ENCODE results near the gene LEPROT. TPM values are rescaled to one million over a fixed set of nuclear protein-coding genes. Genes with fewer than 3 reads are reported as not detected.

The LEPROT gene
- total RNA-seq, 2 donors from 2014 or later = 59.8 to 77.1 TPM

DNA sequence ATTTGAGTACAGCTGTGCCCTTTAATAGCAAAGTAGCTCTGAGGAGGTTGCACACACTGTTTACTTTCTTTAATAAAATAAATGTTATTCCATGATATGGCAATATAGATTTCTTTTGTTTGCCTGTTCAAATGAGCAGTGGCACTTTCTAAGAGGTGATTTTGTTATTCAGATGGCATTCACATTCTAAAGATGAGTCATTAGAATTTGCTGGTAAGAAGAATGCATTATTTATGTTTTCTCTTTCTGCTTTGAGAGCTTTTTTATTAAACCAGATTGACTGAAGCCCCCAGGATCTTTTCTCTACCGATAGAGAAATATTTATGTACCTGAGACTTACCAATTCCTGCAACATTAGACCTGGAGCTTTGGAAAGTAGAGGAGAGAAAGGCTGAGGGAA lies 11.2 kb upstream of the LEPROT start:
- intact Hi-C loops (cut with DNase I, micrococcal nuclease) = no loop called here
- ATAC-seq (no peak), DNase-seq (no peak)

GRCh38 chr1:65409816-65410326 lies 10.6 kb upstream of the LEPROT start:
- DNase-seq = no peak
- intact Hi-C loops (cut with DNase I, micrococcal nuclease) = no loop called here
- ATAC-seq = no peak

GRCh38 chr1:65412256-65412983 lies 8.0 kb upstream of the LEPROT start:
- DNase-seq (no peak), ATAC-seq (no peak)
- intact Hi-C loops (cut with DNase I, micrococcal nuclease) = no loop called here

- DNase-seq (no peak), ATAC-seq (no peak)
- intact Hi-C loops (cut with DNase I, micrococcal nuclease) = no loop called here
Measured at GRCh38 chr1:65412984-65413375, 7.5 kb upstream of the LEPROT start.

GRCh38 chr1:65414538-65414937 lies 5.9 kb upstream of the LEPROT start:
- DNase-seq = no peak
- ATAC-seq = no peak
- intact Hi-C loops (cut with DNase I, micrococcal nuclease) = no loop called here

GRCh38 chr1:65416767-65417166 lies 3.7 kb upstream of the LEPROT start:
- no peak for DNase-seq
- ATAC-seq = no peak
- intact Hi-C loops (cut with DNase I, micrococcal nuclease) = no loop called here

- DNase-seq (no peak), ATAC-seq (no peak)
- intact Hi-C loops (cut with DNase I, micrococcal nuclease) = no loop called here
Measured at GRCh38 chr1:65417729-65418128, 2.7 kb upstream of the LEPROT start.

DNA sequence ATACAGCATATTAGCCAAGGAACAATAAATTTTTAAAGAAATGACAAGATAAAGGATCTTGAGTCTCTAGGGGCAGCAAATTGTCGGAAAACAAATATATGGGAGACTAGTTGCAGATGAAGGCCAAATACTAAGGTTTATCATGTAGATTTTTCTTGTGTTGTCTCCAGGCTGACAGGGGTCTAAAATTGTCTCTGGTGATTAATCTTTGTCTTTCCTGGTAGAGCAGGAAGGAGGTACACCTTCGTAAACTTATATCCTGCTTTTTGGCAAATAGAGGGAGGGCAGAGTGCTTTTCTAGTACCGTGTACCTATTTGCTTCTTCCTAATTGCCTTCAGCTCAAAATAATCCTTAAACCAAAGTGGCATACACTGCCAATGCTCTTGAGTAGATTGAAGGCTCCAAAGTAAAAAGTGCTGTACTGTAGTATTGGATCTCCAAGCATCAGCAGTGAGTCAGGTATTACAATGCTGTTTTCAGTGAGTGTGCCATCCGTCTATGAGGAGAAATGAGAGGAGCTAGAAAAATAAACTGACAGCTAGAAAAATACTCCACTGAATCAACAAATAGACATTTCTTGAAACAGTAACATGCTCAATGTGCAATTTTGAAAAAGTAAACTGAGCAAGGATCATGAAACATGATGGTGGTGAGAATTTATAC lies 1.8 kb upstream of the LEPROT start:
- ATAC-seq = no peak
- intact Hi-C loops (cut with DNase I, micrococcal nuclease) = no loop called here
- no peak for DNase-seq

DNA sequence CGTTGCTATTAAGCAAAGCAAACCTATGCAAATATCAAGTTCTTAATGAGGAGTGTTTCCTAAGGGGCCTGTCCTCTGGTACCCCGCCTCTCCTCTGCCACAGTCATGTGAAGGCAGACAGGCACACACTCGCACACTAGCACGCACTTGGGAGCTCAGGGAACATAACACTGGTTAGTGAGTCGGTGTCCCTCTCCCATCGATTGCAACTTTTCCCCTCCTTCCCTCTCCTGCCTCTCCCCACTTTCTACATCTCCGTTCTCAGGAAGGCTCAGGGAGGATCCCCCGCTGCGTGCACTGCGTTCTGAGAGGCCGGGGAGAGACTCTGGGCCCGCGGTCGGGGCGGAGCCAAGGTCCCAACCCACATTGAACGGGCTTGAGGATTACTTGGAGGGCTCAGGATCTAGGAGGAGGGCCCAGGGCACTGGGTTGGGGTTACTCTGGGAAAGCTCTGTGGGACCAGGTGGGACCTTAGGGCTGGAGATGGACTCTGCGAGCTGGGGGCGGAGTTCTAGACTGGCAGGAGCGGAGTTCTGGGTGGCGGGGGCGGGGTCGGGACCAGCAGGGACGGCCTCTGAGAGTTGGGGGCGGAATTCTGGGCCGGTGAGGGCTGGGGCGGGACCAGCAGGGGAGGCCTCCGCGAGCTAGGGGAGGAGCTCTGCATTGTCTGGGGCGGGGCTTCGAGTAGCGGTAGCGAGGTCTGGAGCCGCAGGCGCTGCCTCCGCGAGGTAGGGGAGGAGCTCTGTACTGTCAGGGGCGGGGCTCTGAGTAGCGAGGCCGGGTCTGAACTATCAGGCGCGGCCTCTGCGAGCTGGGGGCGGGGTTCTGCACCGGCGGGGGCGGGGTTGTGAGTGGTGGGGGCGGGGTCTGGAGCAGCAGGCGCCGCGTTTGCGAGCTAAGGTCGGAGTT lies 533 bp upstream of the LEPROT start:
- ATAC-seq = peak; percentile 90
- intact Hi-C loops (cut with DNase I, micrococcal nuclease) = no loop called here

DNA sequence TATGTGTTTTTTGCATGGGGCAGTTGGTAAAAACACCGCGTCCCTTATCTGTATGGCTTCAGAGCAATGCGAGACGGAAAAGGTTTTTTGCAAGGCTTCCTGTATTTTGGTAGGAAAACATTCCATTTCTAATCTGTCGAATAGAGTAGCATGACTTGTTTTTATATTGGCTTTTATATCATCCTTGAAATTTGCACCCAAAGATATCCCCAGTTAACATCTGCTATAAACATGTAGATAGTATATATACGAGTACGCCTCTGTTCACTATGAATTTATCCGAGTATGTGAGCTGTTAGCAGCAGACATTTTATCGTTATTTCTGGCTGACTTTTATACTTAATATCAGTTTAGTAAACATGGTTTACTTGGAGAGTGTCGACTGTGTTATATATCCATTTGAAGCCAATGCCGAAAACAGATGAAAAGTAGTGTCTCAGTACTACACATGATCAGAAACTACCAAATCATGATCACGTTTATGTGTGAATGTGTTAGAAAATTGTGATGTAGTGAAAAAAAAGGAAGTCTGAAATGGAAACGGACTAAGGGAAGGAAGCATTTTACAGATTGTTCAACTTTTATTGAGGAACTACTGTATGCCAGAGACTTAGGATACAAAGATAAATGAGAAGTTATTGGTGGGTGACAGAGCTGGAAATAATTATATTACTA lies 1.0 kb downstream of the LEPROT start:
- ATAC-seq = no peak
- intact Hi-C loops (cut with DNase I, micrococcal nuclease) = no loop called here
- no peak for DNase-seq

More for the DNA sequence above, 533 bp upstream of the LEPROT start:
- peak; percentile 99 for DNase-seq

DNA sequence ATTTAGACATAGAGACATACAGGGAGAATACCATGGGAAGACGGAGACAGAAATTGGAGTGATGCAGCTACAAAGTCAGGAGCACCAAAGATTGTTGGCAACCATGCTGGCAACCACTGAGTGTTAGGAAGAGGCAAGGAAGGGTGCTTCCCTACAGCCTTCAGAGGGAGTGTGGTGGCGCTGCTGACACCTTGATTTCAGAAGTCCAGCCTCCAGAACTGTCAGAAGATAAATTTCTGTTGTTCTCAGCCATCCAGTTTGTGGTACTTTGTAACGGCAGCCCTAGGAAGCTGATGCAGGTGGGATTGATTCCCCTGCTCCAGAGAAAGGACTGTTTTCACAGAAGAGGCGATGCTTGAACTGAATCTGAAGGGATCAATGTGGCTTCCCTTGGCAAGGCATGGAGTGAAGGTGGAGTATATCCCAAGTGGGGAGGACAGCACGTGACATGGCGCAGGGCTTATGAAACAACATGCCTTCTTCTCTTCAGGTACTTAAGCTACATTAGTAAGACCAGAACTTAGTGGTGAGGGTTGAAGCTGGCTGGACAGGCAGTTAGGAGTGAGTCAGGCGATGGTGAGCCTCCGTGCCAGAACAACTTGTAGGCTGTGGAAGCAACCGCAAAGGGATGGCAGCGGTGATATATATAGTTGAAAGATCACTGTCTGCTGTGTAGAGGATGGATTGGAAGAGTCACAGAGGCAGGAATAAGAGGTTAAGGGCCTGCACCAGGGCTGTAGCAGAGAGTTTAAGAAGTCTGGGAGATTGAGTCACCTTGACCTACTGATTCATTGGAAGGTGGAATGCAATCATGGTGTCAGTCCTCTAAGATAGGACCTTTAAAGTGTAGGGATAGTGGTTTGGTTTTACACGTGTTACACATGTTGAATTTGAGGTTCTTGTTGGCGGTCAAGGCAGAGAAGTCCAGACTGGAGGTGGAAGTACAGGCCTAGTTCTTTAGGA lies 2.1 kb downstream of the LEPROT start:
- ATAC-seq (no peak), DNase-seq (no peak)
- intact Hi-C loops (cut with DNase I, micrococcal nuclease) = no loop called here

GRCh38 chr1:65423884-65424572 lies 3.6 kb downstream of the LEPROT start:
- ATAC-seq = no peak
- intact Hi-C loops (cut with DNase I, micrococcal nuclease) = no loop called here
- DNase-seq = no peak

DNA sequence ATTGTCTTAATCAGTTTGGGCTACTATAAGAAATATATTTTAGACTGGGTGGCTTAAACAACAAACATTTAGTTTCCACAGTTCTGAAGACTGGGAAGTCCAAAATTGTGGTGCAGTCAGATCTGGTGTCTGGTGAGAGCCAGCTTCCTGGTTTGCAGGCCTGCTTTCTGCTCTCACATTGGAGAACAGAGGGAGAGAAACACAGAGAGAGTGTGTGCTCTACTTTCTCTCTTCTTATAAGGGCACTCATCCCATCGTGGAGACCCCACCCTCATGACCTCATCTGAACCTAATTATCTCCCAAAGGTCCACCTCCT lies 4.1 kb downstream of the LEPROT start:
- DNase-seq (no peak), ATAC-seq (no peak)
- intact Hi-C loops (cut with DNase I, micrococcal nuclease) = no loop called here

- no peak for DNase-seq
- intact Hi-C loops (cut with DNase I, micrococcal nuclease) = no loop called here
- no peak for ATAC-seq
Measured at GRCh38 chr1:65425006-65425405, 4.5 kb downstream of the LEPROT start.

DNA sequence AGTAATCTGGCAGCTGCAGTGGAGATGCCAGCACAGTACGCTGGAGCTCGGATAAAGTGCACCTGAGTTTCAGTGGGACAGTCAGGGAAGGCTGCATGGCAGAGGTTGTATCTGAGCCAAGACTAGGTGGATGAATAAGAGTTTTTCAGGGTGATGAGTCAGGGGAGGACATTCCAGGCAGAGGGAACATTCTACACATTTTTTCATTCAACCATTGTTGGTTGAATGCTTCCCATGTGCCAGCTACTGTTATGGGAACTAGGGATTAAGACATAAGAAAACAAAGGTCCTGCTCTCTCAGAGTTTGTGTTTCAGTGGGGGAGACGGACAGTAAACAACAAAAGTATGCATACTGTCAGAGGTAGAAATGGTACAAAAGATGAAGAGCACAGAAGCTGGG lies 5.2 kb downstream of the LEPROT start:
- intact Hi-C loops (cut with DNase I, micrococcal nuclease) = no loop called here
- no peak for DNase-seq
- no peak for ATAC-seq

DNA sequence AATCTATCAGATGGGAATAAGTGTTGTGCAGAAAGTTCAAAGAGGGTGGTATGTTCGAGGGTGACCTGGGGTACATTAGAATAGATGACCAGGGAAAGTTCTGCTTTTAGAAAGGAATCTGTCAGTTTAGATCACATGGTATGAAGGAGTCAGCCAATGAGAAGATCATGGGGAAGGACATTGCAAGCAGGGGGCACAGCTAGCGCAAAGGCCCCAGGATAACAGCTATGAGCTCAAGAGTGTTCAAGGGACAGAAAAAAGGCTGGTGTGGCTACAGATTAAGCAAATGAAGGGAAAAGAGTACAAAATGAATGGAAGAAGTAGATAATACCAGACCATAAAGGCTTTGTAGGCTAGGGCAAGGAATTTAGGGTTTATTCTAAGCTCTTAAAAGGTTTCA lies 8.6 kb downstream of the LEPROT start:
- no peak for DNase-seq
- ATAC-seq = no peak
- intact Hi-C loops (cut with DNase I, micrococcal nuclease) = no loop called here

GRCh38 chr1:65429806-65430205 lies 9.3 kb downstream of the LEPROT start:
- no peak for ATAC-seq
- DNase-seq = no peak
- intact Hi-C loops (cut with DNase I, micrococcal nuclease) = no loop called here

All from left colon (tissue), 2 donors.